ENCODE results near the gene RASD2. TPM values are rescaled to one million over a fixed set of nuclear protein-coding genes. Genes with fewer than 3 reads are reported as not detected.
A peak's percentile ranks its signal among the peaks of the same experiment; 100 is the strongest.

The RASD2 gene
- total and polyA plus RNA-seq, 4 donors, result 0.77 to 12.0 (median 7.0) TPM

- Histone ChIP-seq H3K27me3 (ENCODE audit: control insufficient read depth, insufficient read depth, low read length) (no peaks in the 10 kb centered on the region), H3K27ac (ENCODE audit: low read depth, low read length) (no peak overlapping the region), H3K9me3 (ENCODE audit: control insufficient read depth, insufficient read depth, low read length) (no peaks in the 10 kb centered on the region), H3K4me3 (ENCODE audit: low read depth, low read length) (no peak overlapping the region), H3K36me3 (ENCODE audit: control insufficient read depth, insufficient read depth, low read length) (no peaks in the 10 kb centered on the region), H3K4me1 (ENCODE audit: control insufficient read depth, insufficient read depth, low read length) (peaks cover 16% of the 10 kb centered on the region)
- 80% methylated on average over 7 of the region's 8 CpGs for WGBS (ENCODE audit: insufficient coverage)
- DNase-seq (ENCODE audit: low read depth in 4 of 6, low spot score in 6 of 6), result no peak
Observed at GRCh38 chr22:35576671-35577070, 36.0 kb downstream of the RASD2 start.

DNA sequence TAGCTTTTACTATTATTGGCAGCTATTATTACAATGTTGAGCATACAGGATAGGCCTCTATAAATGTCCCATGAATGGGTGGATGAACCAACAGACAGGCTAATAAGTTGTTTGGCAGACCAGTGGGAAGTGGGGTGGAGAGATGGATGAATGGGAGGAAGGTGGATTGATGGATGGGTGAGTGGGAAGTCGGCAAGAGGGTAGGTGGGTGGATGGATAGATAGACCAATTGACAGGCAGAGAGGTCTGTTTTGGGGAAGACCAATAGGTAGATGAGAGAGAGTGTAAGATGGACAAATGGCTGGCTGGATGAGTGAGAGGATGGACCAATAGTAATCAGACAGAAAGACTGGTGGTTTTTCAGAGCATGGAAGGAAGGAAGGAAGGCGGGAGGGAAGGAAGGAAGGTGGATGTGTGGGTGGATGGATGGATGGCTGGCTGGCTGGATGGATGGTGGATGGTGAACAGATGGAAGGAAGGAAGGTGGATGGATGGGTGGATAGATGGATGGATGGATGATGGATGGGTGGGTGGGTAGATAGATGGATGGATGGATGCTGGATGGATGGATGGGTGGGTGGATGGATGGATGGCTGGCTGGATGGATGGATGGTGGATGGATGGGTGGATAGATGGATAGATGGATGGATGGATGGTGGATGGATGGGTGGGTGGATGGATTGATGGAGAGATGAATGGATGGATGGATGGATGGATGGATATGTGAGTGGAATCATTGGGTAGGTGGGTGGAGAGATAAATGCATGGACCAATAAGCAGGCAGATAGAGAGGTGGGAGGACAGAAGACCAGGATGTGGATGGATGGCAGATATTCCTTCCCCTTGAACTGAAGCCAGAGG lies 37.4 kb downstream of the RASD2 start:
- Histone ChIP-seq H3K4me1 (ENCODE audit: control insufficient read depth, insufficient read depth, low read length) (peaks cover 12% of the 10 kb centered on the region), H3K4me3 (ENCODE audit: low read depth, low read length) (no peak overlapping the region), H3K9me3 (ENCODE audit: control insufficient read depth, insufficient read depth, low read length) (no peaks in the 10 kb centered on the region), H3K36me3 (ENCODE audit: control insufficient read depth, insufficient read depth, low read length) (no peaks in the 10 kb centered on the region), H3K27me3 (ENCODE audit: control insufficient read depth, insufficient read depth, low read length) (no peaks in the 10 kb centered on the region), H3K27ac (ENCODE audit: low read depth, low read length) (no peak overlapping the region)
- DNase-seq (ENCODE audit: low read depth in 4 of 6, low spot score in 6 of 6), result no peak
- 95% methylated on average over 2 of the region's 2 CpGs for WGBS (ENCODE audit: insufficient coverage)

GRCh38 chr22:35578836-35579575 lies 38.4 kb downstream of the RASD2 start:
- Histone ChIP-seq H3K4me1 (ENCODE audit: control insufficient read depth, insufficient read depth, low read length) (peaks cover 9% of the 10 kb centered on the region), H3K27ac (ENCODE audit: low read depth, low read length) (no peak overlapping the region), H3K9me3 (ENCODE audit: control insufficient read depth, insufficient read depth, low read length) (no peaks in the 10 kb centered on the region), H3K36me3 (ENCODE audit: control insufficient read depth, insufficient read depth, low read length) (no peaks in the 10 kb centered on the region), H3K4me3 (ENCODE audit: low read depth, low read length) (no peak overlapping the region), H3K27me3 (ENCODE audit: control insufficient read depth, insufficient read depth, low read length) (no peaks in the 10 kb centered on the region)
- DNase-seq (ENCODE audit: low read depth in 4 of 6, low spot score in 6 of 6), result no peak
- WGBS (ENCODE audit: insufficient coverage), result 96% methylated on average over 17 of the region's 19 CpGs

DNA sequence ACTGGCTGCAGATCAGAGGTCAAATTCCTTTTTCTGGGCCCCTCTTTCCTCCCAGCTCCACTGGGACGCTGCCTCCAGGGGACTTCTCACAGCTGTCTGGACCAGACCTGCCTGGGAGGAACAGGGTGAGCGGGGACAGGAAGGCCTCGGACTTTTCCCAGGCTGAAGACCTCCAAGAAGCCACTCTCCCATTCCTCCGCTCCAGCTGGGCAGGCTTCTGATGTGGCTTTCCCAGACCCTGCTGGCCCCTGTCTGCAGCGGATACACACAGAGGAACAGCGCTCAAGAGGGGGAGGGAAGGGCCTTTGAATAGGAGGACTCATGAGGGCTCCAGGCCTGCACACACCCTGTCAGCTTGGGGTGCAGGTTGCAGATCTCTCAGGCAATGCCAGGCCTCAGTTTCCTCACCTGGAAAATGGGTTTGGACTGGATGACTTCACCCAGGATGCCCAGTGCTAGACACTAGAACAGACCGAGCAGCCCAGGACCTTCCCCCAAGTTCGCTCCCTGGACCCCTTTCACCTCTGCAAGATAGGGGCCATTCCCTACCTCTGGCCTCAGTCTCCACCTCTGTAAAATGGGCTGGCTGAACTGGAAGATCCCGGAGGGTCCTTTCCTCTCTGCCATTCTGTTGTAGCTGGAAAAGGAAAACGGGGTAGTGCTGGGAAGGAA lies 39.9 kb downstream of the RASD2 start:
- no peaks in the 10 kb centered on the region for H3K9me3 ChIP-seq (ENCODE audit: control insufficient read depth, insufficient read depth, low read length)
- DNase-seq (ENCODE audit: low read depth in 4 of 6, low spot score in 6 of 6), result no peak
- H3K27ac ChIP-seq (ENCODE audit: low read depth, low read length), result no peak overlapping the region
- H3K4me3 ChIP-seq (ENCODE audit: low read depth, low read length), result no peak overlapping the region
- H3K27me3 ChIP-seq (ENCODE audit: control insufficient read depth, insufficient read depth, low read length), result no peaks in the 10 kb centered on the region
- peaks cover 2% of the 10 kb centered on the region for H3K4me1 ChIP-seq (ENCODE audit: control insufficient read depth, insufficient read depth, low read length)
- WGBS (ENCODE audit: insufficient coverage), result 77% methylated on average over 6 of the region's 10 CpGs
- no peaks in the 10 kb centered on the region for H3K36me3 ChIP-seq (ENCODE audit: control insufficient read depth, insufficient read depth, low read length)

DNA sequence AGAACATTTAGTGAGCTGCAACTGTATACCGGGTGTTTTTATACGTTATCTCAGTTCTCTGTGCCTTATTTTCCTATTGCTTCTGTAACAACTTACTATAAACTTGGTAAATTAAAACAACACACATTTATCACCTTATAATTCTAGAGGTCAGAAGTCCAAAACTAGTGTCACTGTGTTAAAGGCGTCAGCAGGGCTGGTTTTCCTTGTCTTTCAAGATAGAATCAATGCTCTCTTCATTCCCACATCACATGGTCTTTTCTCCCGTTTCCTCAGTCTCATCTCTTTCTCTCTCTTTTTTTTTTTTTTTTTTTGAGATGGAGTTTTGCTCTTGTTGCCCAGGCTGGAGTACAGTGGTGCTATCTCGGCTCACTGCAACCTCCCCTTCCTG lies 40.4 kb downstream of the RASD2 start:
- Histone ChIP-seq H3K27ac (ENCODE audit: low read depth, low read length) (no peak overlapping the region), H3K27me3 (ENCODE audit: control insufficient read depth, insufficient read depth, low read length) (no peaks in the 10 kb centered on the region), H3K4me3 (ENCODE audit: low read depth, low read length) (no peak overlapping the region), H3K9me3 (ENCODE audit: control insufficient read depth, insufficient read depth, low read length) (no peaks in the 10 kb centered on the region), H3K36me3 (ENCODE audit: control insufficient read depth, insufficient read depth, low read length) (no peaks in the 10 kb centered on the region), H3K4me1 (ENCODE audit: control insufficient read depth, insufficient read depth, low read length) (no peaks in the 10 kb centered on the region)
- DNase-seq (ENCODE audit: low read depth in 4 of 6, low spot score in 6 of 6), result no peak
- WGBS (ENCODE audit: insufficient coverage), result no CpG with 5 or more reads among the region's 5 CpGs

GRCh38 chr22:35582218-35582860 lies 41.7 kb downstream of the RASD2 start:
- H3K9me3 ChIP-seq (ENCODE audit: control insufficient read depth, insufficient read depth, low read length), result no peaks in the 10 kb centered on the region
- no peak overlapping the region for H3K27ac ChIP-seq (ENCODE audit: low read depth, low read length)
- no peak overlapping the region for H3K4me3 ChIP-seq (ENCODE audit: low read depth, low read length)
- peaks cover 2% of the 10 kb centered on the region for H3K4me1 ChIP-seq (ENCODE audit: control insufficient read depth, insufficient read depth, low read length)
- no peak for DNase-seq (ENCODE audit: low read depth in 4 of 6, low spot score in 6 of 6)
- H3K27me3 ChIP-seq (ENCODE audit: control insufficient read depth, insufficient read depth, low read length), result no peaks in the 10 kb centered on the region
- 70% methylated on average over 3 of the region's 11 CpGs for WGBS (ENCODE audit: insufficient coverage)
- no peaks in the 10 kb centered on the region for H3K36me3 ChIP-seq (ENCODE audit: control insufficient read depth, insufficient read depth, low read length)

GRCh38 chr22:35582861-35583670 lies 42.4 kb downstream of the RASD2 start:
- H3K27ac ChIP-seq (ENCODE audit: low read depth, low read length), result no peak overlapping the region
- peak in 3 of 6 donors; percentile 58 to 86 (median 77) for DNase-seq (ENCODE audit: low read depth in 4 of 6, low spot score in 6 of 6)
- no peaks in the 10 kb centered on the region for H3K36me3 ChIP-seq (ENCODE audit: control insufficient read depth, insufficient read depth, low read length)
- H3K4me1 ChIP-seq (ENCODE audit: control insufficient read depth, insufficient read depth, low read length), result peaks cover 8% of the 10 kb centered on the region
- no peak overlapping the region for H3K4me3 ChIP-seq (ENCODE audit: low read depth, low read length)
- H3K9me3 ChIP-seq (ENCODE audit: control insufficient read depth, insufficient read depth, low read length), result no peaks in the 10 kb centered on the region
- H3K27me3 ChIP-seq (ENCODE audit: control insufficient read depth, insufficient read depth, low read length), result no peaks in the 10 kb centered on the region
- 34% methylated on average over 12 of the region's 13 CpGs for WGBS (ENCODE audit: insufficient coverage)

- no peaks in the 10 kb centered on the region for H3K9me3 ChIP-seq (ENCODE audit: control insufficient read depth, insufficient read depth, low read length)
- no peaks in the 10 kb centered on the region for H3K36me3 ChIP-seq (ENCODE audit: control insufficient read depth, insufficient read depth, low read length)
- H3K27ac ChIP-seq (ENCODE audit: low read depth, low read length), result no peak overlapping the region
- DNase-seq (ENCODE audit: low read depth in 4 of 6, low spot score in 6 of 6), result no peak
- peaks cover 8% of the 10 kb centered on the region for H3K4me1 ChIP-seq (ENCODE audit: control insufficient read depth, insufficient read depth, low read length)
- H3K4me3 ChIP-seq (ENCODE audit: low read depth, low read length), result no peak overlapping the region
- H3K27me3 ChIP-seq (ENCODE audit: control insufficient read depth, insufficient read depth, low read length), result no peaks in the 10 kb centered on the region
Observed at GRCh38 chr22:35586771-35587170, 46.1 kb downstream of the RASD2 start.

DNA sequence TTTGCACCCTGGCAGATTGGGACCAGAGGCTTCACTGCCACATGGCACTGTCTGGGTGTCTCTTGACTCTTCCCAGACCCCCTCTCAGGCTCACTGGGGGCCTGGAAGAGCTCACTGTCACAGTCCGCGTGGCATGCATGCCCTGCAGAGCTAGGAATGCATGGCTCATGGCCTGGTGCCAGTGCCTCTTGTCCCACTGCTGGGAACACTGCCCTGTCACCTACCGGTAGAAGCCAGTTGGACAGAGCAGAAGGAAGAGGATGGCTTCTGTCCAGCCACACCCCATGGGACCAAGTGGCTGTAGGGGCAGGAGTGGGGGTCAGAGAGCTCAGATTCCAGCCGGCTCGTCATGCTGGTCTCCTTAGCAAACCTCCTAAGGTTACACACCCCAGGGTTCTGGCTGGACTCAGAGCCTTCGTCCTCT lies 46.8 kb downstream of the RASD2 start:
- Histone ChIP-seq H3K36me3 (ENCODE audit: control insufficient read depth, insufficient read depth, low read length) (no peaks in the 10 kb centered on the region), H3K9me3 (ENCODE audit: control insufficient read depth, insufficient read depth, low read length) (no peaks in the 10 kb centered on the region), H3K27me3 (ENCODE audit: control insufficient read depth, insufficient read depth, low read length) (no peaks in the 10 kb centered on the region), H3K4me1 (ENCODE audit: control insufficient read depth, insufficient read depth, low read length) (peaks cover 12% of the 10 kb centered on the region), H3K27ac (ENCODE audit: low read depth, low read length) (no peak overlapping the region), H3K4me3 (ENCODE audit: low read depth, low read length) (no peak overlapping the region)
- WGBS (ENCODE audit: insufficient coverage), result 34% methylated on average over 4 of the region's 6 CpGs
- DNase-seq (ENCODE audit: low read depth in 4 of 6, low spot score in 6 of 6), result peak in 2 of 6 donors; percentile 64 to 76

Data from spinal cord (tissue), 10 donors.